Measurements from ENCODE around the gene OPN1SW.
A peak's percentile ranks its signal among the peaks of the same experiment; 100 is the strongest.

The OPN1SW gene

DNA sequence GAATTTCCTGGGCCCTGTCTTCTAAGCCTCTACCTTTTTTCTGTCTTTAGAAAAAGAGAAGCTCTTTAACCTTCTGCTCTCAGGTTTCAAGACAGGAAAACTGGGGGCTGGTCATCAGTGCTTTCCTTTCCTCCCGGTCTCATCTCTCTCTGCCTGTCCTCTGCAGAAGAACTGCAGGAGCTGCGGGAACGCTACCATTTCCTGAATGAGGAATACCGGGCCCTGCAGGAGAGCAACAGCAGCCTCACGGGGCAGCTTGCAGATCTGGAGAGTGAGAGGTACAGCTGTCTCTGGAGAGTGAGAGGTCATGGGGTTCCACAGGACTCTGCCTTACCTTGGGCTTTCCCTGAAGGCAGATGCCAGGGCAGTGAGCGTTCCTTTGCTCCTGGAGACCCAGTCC, 28.9 kb upstream of the OPN1SW start:
- no peak for TF ChIP-seq JUND (IDR thresholded peaks at IDR 0.05; ENCODE audit: low read depth)
- in situ Hi-C loops (cut with HindIII; ENCODE audit: low pct_unique_long_range_greater_than_20kb, low sequenced_read_pairs): no loop called here
- no peak for DNase-seq (ENCODE audit: low read depth in 1 of 2, low spot score in 1 of 2)

- no peak for DNase-seq (ENCODE audit: low read depth in 1 of 2, low spot score in 1 of 2)
- in situ Hi-C loops (cut with HindIII; ENCODE audit: low pct_unique_long_range_greater_than_20kb, low sequenced_read_pairs): no loop called here
- no peak for TF ChIP-seq JUND (IDR thresholded peaks at IDR 0.05; ENCODE audit: low read depth)
These were observed 26.2 kb upstream of the OPN1SW start for GRCh38 chr7:128801667-128802418.

GRCh38 chr7:128801003-128801402, 25.4 kb upstream of the OPN1SW start:
- in situ Hi-C loops (cut with HindIII; ENCODE audit: low pct_unique_long_range_greater_than_20kb, low sequenced_read_pairs): no loop called here
- DNase-seq (ENCODE audit: low read depth in 1 of 2, low spot score in 1 of 2): no peak
- TF ChIP-seq JUND (IDR thresholded peaks at IDR 0.05; ENCODE audit: low read depth): no peak

DNA sequence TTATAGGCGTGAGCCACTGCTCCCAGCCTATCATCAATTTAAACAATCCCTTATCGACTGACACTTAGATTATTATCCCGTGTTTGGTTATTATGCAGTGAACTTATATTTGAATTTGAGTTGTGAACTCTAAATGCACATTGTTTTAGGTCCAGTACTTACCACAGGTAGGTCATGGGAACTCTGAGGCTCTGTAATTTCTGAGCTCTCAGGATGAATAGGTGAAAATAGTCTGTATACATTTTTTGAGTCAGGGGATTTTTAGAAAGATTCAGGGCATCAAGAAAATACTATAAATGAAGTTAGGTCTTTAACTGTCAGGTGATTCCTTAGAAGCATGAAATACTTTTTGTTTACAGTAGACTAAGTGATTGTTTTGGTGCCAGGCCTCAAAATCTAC, 25.0 kb upstream of the OPN1SW start:
- TF ChIP-seq JUND (IDR thresholded peaks at IDR 0.05; ENCODE audit: low read depth): no peak
- in situ Hi-C loops (cut with HindIII; ENCODE audit: low pct_unique_long_range_greater_than_20kb, low sequenced_read_pairs): no loop called here

DNA sequence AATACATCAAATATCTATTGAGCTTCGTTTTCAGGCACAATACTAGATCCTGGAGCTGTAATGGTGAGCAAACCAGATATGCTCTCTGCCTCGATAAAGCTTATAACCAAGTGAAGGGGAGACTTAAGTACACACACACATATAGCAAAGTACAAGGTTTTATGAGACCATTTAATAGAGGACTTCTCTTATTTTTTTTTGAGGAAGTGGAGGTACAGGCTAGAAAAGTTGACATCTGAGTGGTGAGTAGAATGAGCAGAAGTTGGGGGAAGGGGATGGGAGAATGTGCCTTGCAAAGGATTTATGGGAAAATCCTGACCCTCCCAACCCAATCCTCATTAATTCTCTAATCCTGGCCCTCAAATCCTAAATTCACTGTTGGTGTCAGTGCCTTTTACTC, 23.9 kb upstream of the OPN1SW start:
- in situ Hi-C loops (cut with HindIII; ENCODE audit: low pct_unique_long_range_greater_than_20kb, low sequenced_read_pairs): no loop called here
- no peak for DNase-seq (ENCODE audit: low read depth in 1 of 2, low spot score in 1 of 2)
- no peak for TF ChIP-seq JUND (IDR thresholded peaks at IDR 0.05; ENCODE audit: low read depth)

More for the DNA sequence above, 25.0 kb upstream of the OPN1SW start:
- no peak for DNase-seq (ENCODE audit: low read depth in 1 of 2, low spot score in 1 of 2)

GRCh38 chr7:128796327-128796726, 20.7 kb upstream of the OPN1SW start:
- no peak for TF ChIP-seq JUND (IDR thresholded peaks at IDR 0.05; ENCODE audit: low read depth)
- in situ Hi-C loops (cut with HindIII; ENCODE audit: low pct_unique_long_range_greater_than_20kb, low sequenced_read_pairs): no loop called here
- DNase-seq (ENCODE audit: low read depth in 1 of 2, low spot score in 1 of 2): no peak

DNA sequence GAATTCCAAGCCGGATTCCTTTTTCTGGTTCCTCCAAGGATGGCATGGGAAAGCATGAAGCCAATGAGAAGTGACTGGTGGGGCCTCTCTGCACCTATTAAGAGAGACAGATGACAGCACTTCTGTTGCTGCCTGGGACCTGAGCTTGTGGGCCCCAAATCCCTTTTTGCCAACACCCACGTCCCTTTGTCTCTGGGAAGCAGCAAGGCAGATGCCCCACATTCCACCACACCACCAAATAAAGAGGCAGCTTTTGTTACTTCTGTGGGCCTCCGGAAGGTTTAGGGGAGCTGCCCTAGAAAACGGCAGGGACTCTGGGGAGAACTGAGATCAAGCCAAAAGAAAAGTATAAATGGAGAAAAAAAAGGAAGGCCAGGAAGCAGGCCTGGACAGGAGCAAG, 19.5 kb upstream of the OPN1SW start:
- no peak for TF ChIP-seq JUND (IDR thresholded peaks at IDR 0.05; ENCODE audit: low read depth)
- in situ Hi-C loops (cut with HindIII; ENCODE audit: low pct_unique_long_range_greater_than_20kb, low sequenced_read_pairs): no loop called here
- DNase-seq (ENCODE audit: low read depth in 1 of 2, low spot score in 1 of 2): no peak

DNA sequence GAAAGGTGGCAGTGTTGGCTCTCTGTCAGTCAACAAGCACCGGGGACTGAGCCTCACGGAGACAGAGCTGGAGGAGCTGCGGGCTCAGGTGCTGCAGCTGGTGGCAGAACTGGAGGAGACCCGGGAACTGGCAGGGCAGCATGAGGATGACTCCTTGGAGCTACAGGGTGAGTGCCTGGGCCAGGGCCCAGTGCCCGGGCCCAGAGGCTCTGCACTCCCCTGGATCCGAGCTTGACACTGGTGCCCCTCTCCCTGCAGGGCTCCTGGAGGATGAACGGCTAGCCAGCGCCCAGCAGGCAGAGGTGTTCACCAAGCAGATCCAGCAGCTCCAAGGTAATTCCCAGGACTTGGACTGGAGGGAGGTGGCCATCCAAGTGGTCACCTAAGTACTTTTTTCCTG, 18.8 kb upstream of the OPN1SW start:
- DNase-seq (ENCODE audit: low read depth in 1 of 2, low spot score in 1 of 2): no peak
- in situ Hi-C loops (cut with HindIII; ENCODE audit: low pct_unique_long_range_greater_than_20kb, low sequenced_read_pairs): no loop called here
- no peak for TF ChIP-seq JUND (IDR thresholded peaks at IDR 0.05; ENCODE audit: low read depth)

DNA sequence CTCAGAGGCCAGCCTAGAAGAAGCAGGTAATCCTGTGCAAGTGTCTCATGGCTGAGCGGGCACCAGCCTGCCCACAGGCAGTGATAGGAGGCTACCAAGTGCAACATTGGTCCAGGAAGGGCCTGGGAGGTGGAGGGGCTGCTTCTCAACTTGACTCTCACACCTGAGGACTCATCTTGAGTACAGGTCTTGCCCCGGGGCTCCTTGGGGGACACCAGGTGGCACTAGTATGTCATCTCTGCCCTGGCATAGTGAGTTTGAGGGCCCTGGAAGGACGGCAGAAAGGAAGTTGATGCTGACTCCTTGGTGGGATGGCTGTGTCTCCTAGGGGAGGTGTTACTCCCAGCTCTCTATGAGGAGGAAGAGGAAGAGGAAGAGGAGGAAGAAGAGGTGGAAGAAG, 18.4 kb upstream of the OPN1SW start:
- in situ Hi-C loops (cut with HindIII; ENCODE audit: low pct_unique_long_range_greater_than_20kb, low sequenced_read_pairs): no loop called here
- DNase-seq (ENCODE audit: low read depth in 1 of 2, low spot score in 1 of 2): peak in 1 of 2 experiments; percentile 37
- no peak for TF ChIP-seq JUND (IDR thresholded peaks at IDR 0.05; ENCODE audit: low read depth)

DNA sequence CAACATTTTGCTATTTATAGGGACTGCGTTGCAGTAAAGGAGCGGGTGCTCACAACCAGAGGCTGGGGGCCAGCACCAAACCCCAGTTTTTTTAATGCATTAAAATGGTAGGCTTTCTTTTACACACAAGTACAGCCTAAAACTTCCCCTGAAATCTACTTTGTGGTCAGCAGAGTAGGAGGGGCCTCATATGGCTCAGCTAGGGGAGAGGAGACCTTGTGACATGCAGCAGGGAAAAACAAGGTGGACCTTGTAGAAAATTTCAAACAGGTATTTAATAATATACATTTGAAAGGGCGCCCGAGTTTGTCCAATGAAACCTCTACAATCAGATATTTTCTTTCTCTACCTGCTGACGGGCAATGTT, 17.6 kb upstream of the OPN1SW start:
- no peak for TF ChIP-seq JUND (IDR thresholded peaks at IDR 0.05; ENCODE audit: low read depth)
- in situ Hi-C loops (cut with HindIII; ENCODE audit: low pct_unique_long_range_greater_than_20kb, low sequenced_read_pairs): no loop called here
- DNase-seq (ENCODE audit: low read depth in 1 of 2, low spot score in 1 of 2): no peak

DNA sequence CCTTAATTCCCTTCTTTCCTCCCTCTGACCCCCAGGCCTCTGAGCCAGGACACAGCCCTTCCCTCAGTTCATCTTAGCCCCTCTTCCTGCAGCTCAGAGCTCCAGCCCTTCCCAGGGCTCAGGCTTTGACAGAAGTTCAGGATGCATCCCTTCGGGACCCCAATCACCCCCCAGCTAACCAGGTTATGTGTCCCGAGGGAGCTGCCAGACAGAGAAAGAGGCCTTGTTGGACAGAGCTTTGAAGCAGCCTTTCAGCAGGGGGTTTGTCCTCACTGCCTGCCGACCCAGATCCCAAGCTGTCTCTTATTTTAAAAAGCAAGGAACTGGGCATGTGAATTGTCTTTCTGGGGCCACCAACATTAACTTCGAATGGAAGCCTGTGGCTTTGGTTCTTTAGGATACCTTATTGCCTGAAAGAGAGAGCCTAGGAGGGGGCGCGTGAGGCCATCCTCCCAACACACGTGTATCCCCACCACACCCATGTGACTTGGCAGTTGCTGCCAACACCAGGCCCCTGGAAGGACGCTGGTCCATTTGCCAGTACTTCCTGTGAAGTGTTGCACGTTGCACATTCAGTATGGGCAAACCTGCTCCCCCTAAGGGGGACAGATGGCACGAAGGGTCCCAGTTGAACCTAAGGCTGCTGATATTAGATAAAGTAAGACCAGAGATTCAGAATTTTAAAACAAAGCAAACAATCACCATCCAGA, 17.0 kb upstream of the OPN1SW start:
- in situ Hi-C loops (cut with HindIII; ENCODE audit: low pct_unique_long_range_greater_than_20kb, low sequenced_read_pairs): no loop called here
- DNase-seq (ENCODE audit: low read depth in 1 of 2, low spot score in 1 of 2): no peak
- no peak for TF ChIP-seq JUND (IDR thresholded peaks at IDR 0.05; ENCODE audit: low read depth)

GRCh38 chr7:128791972-128792327, 16.4 kb upstream of the OPN1SW start:
- DNase-seq (ENCODE audit: low read depth in 1 of 2, low spot score in 1 of 2): no peak
- in situ Hi-C loops (cut with HindIII; ENCODE audit: low pct_unique_long_range_greater_than_20kb, low sequenced_read_pairs): no loop called here
- no peak for TF ChIP-seq JUND (IDR thresholded peaks at IDR 0.05; ENCODE audit: low read depth)

GRCh38 chr7:128791121-128791971, 15.8 kb upstream of the OPN1SW start, which contains the start of gene CCDC136:
CCDC136 (plus strand) TSS chr7:128791968; CDS start chr7:128792412, 444 bp downstream.
- TF ChIP-seq JUND (IDR thresholded peaks at IDR 0.05; ENCODE audit: low read depth): no peak
- peak; percentile 46 to 59 for DNase-seq (ENCODE audit: low read depth in 1 of 2, low spot score in 1 of 2)
- in situ Hi-C loops (cut with HindIII; ENCODE audit: low pct_unique_long_range_greater_than_20kb, low sequenced_read_pairs): no loop called here
